HCT116 (cell line): Measurements from ENCODE around the gene L1CAM. TPM values are rescaled to one million over a fixed set of nuclear protein-coding genes. Genes with fewer than 3 reads are reported as not detected.
A peak's percentile ranks its signal among the peaks of the same experiment; 100 is the strongest.

ENCODE experiments used
- ATAC-seq: fragments of 200-7000 bp; cut with Tn5 transposase; 2 replicates; pipeline ENCODE4 v1.9.1; 2020; ENCODE audit warnings: mild to moderate bottlenecking, moderate library complexity
- BruUV-seq: library from RNA; stranded (reverse); fragments of 400-500 nt; replicated peaks from 2 replicates; lab custom pipeline; 2021; lab: Mats Ljungman, UMichigan
- CTCF ChIA-PET: fragments of 300-600 bp; sonication (Branson Sonifier 250); formaldehyde crosslinking; loops from one replicate; lab custom pipeline; 2021; ENCODE audit warnings: antibody characterized with exemption; lab: Charles Lee
- POLR2A ChIA-PET: fragments of 300-600, 350-600 bp; sonication (Branson Sonifier 250); formaldehyde crosslinking; loops from one replicate; lab custom pipeline; 2021; ENCODE audit warnings: antibody characterized with exemption; lab: Charles Lee
- RAD21 ChIA-PET, 2 experiments: fragments of 300-600 bp; sonication (Branson Sonifier 250); formaldehyde crosslinking; loops; one replicate each; lab custom pipeline; 2023; ENCODE audit warnings: low total read pairs in 2 of 2; ENCODE audit not compliant: uncharacterized antibody in 2 of 2, unreplicated experiment in 2 of 2, low non-redundant PET in 1 of 2; lab: Charles Lee
- DNase-seq: peaks from one replicate; pipeline ENCODE4 v3.0.0-alpha.2; 2010; ENCODE audit warnings: low read depth, low spot score
- H2AFZ ChIP-seq: fragments of 200-600 bp; shearing (Covaris generic), sonication (generic); 2 replicates; pipeline ENCODE4 v1.6.1; 2017; ENCODE audit warnings: low read depth, mixed run types, mixed read lengths, antibody characterized with exemption, low read length; ENCODE audit not compliant: poor library complexity, severe bottlenecking
- H3K27ac ChIP-seq: 2 replicates; pipeline ENCODE4 v1.5.1; 2012; ENCODE audit warnings: low read depth, low read length
- H3K27me3 ChIP-seq: fragments of 200-600 bp; sonication (generic); 2 replicates; pipeline ENCODE4 v1.6.1; 2016; ENCODE audit warnings: mixed run types, low read length, mixed read lengths; ENCODE audit not compliant: insufficient read depth
- H3K36me3 ChIP-seq, 2 experiments: fragments of 200-500 bp in 1 of 2; fragments of 200-600 bp in 1 of 2; sonication (Bioruptor generic) in 1 of 2; sonication (generic) in 1 of 2; 2 replicates each; pipeline versions ENCODE4 v1.5.1 to v1.6.1; 2014 to 2016; ENCODE audit warnings: low read length in 2 of 2, inconsistent platforms in 1 of 2, mixed read lengths in 1 of 2, mixed run types in 1 of 2; ENCODE audit not compliant: insufficient read depth in 2 of 2, control insufficient read depth in 1 of 2
- H3K4me1 ChIP-seq, 2 experiments: fragments of 200-600 bp in 1 of 2; sonication (generic) in 1 of 2; 2 replicates each; pipeline versions ENCODE4 v1.5.1 to v1.6.1; 2012 to 2017; ENCODE audit warnings: low read length in 2 of 2, inconsistent platforms in 1 of 2, mild to moderate bottlenecking in 1 of 2, mixed read lengths in 1 of 2, mixed run types in 1 of 2, moderate library complexity in 1 of 2; ENCODE audit not compliant: insufficient read depth in 2 of 2, control insufficient read depth in 1 of 2
- H3K4me2 ChIP-seq: fragments of 200-600 bp; sonication (generic); 2 replicates; pipeline ENCODE4 v1.6.1; 2017; ENCODE audit warnings: mixed run types, low read length, mixed read lengths
- H3K4me3 ChIP-seq, 2 experiments: fragments of 200-600 bp in 1 of 2; sonication (generic) in 1 of 2; replicated peaks in 1 of 2; 2 replicates each; pipeline ENCODE4 v1.5.1; 2011 to 2016; ENCODE audit warnings: low read length in 2 of 2, control low read depth in 1 of 2, low read depth in 1 of 2, mild to moderate bottlenecking in 1 of 2, mixed read lengths in 1 of 2, mixed run types in 1 of 2
- H3K79me2 ChIP-seq: fragments of 200-600 bp; sonication (generic); 2 replicates; pipeline ENCODE4 v1.6.1; 2017; ENCODE audit warnings: mild to moderate bottlenecking, mixed run types, low read length, moderate library complexity, mixed read lengths; ENCODE audit not compliant: insufficient read depth
- H3K9ac ChIP-seq: fragments of 200-600 bp; sonication (generic); 2 replicates; pipeline ENCODE4 v1.6.1; 2016; ENCODE audit warnings: low read length, mixed read lengths
- H3K9me2 ChIP-seq: fragments of 200-600 bp; sonication (generic), shearing (Covaris generic); 2 replicates; pipeline ENCODE4 v1.6.1; 2017; ENCODE audit warnings: mixed run types, mild to moderate bottlenecking, moderate library complexity; ENCODE audit not compliant: insufficient read depth
- H3K9me3 ChIP-seq, 2 experiments: fragments of 200-500 bp in 1 of 2; fragments of 200-600 bp in 1 of 2; sonication (Bioruptor generic) in 1 of 2; sonication (generic) in 1 of 2; 2 replicates each; pipeline ENCODE4 v1.6.1; 2014 to 2017; ENCODE audit warnings: low read length in 2 of 2, mixed read lengths in 2 of 2, inconsistent platforms in 1 of 2, low read depth in 1 of 2, mild to moderate bottlenecking in 1 of 2, mixed run types in 1 of 2, moderate library complexity in 1 of 2; ENCODE audit not compliant: control insufficient read depth in 1 of 2, insufficient read depth in 1 of 2
- H4K20me1 ChIP-seq: fragments of 200-600 bp; sonication (generic), shearing (Covaris generic); 2 replicates; pipeline ENCODE4 v1.6.1; 2017; ENCODE audit warnings: mixed run types, mild to moderate bottlenecking, moderate library complexity; ENCODE audit not compliant: insufficient read depth
- CBX3 ChIP-seq: IDR thresholded peaks from 2 replicates; pipeline ENCODE4 v1.6.1; 2012; ENCODE audit warnings: low read depth
- CEBPB ChIP-seq: IDR thresholded peaks from 2 replicates; pipeline ENCODE4 v1.6.1; 2012; ENCODE audit warnings: low read depth
- EZH2 ChIP-seq: fragments of 200-600 bp; sonication (generic); IDR thresholded peaks from 2 replicates; pipeline ENCODE4 v1.6.1; 2017; ENCODE audit warnings: antibody characterized with exemption, mixed run types
- EZH2phosphoT487 ChIP-seq: fragments of 200-600 bp; IDR thresholded peaks from 2 replicates; pipeline ENCODE4 v1.6.1; 2018; ENCODE audit warnings: antibody characterized with exemption, borderline replicate concordance
- FOSL1 ChIP-seq: IDR thresholded peaks from 2 replicates; pipeline ENCODE4 v1.6.1; 2012; ENCODE audit warnings: low read depth
- JUND ChIP-seq: IDR thresholded peaks from 2 replicates; pipeline ENCODE4 v1.6.1; 2012
- POLR2A ChIP-seq: IDR thresholded peaks from 2 replicates; pipeline ENCODE4 v1.7.0; 2011; ENCODE audit warnings: borderline replicate concordance; ENCODE audit not compliant: insufficient read depth, insufficient read length; ENCODE audit errors: extremely low read depth
- POLR2AphosphoS5 ChIP-seq: IDR thresholded peaks from 2 replicates; pipeline ENCODE4 v1.6.1; 2011; ENCODE audit warnings: mild to moderate bottlenecking, low read depth, low read length, moderate library complexity
- RAD21 ChIP-seq: IDR thresholded peaks from 2 replicates; pipeline ENCODE4 v1.6.1; 2012; ENCODE audit warnings: low read depth, mild to moderate bottlenecking
- SIN3A ChIP-seq: IDR thresholded peaks from 2 replicates; pipeline ENCODE4 v1.6.1; 2012; ENCODE audit warnings: low read depth
- SP1 ChIP-seq: IDR thresholded peaks from 2 replicates; pipeline ENCODE4 v1.6.1; 2012; ENCODE audit warnings: low read depth
- SRF ChIP-seq: IDR thresholded peaks from 2 replicates; pipeline ENCODE4 v1.6.1; 2012; ENCODE audit warnings: low read depth
- TCF7L2 ChIP-seq: IDR thresholded peaks from 2 replicates; pipeline ENCODE4 v1.7.0; 2011; ENCODE audit warnings: borderline replicate concordance, inconsistent platforms; ENCODE audit not compliant: insufficient read depth, insufficient read length; ENCODE audit errors: extremely low read depth
- YY1 ChIP-seq: IDR thresholded peaks from 2 replicates; pipeline ENCODE4 v1.6.1; 2011; ENCODE audit warnings: low read length, low read depth, moderate library complexity, mild to moderate bottlenecking; ENCODE audit not compliant: insufficient replicate concordance; ENCODE audit errors: extremely low read depth
- ZFX ChIP-seq: fragments of 450-650 bp; IDR thresholded peaks from 2 replicates; pipeline ENCODE4 v1.6.1; 2017
- intact Hi-C: fragments of 100-400 bp; cut with micrococcal nuclease; formaldehyde crosslinking; loops from 2 replicates; pipeline ENCODE4 v1.10.0; 2022
- total RNA-seq: library from RNA; stranded (reverse); gene quantifications from one replicate; pipeline ENCODE4 v1.2.1, GENCODE V29; 2021; ENCODE audit not compliant: unreplicated experiment
- TF ChIP-seq, protein P1 (sequence below): IDR thresholded peaks from 2 replicates; pipeline ENCODE4 v1.6.1; 2012
- TF ChIP-seq, protein P2 (sequence below): IDR thresholded peaks from 2 replicates; pipeline ENCODE4 v1.6.1; 2011; ENCODE audit warnings: mild to moderate bottlenecking, low read length, moderate library complexity; ENCODE audit not compliant: insufficient replicate concordance; ENCODE audit errors: extremely low read depth
- TF ChIP-seq, protein P3 (sequence below): IDR thresholded peaks from 2 replicates; pipeline ENCODE4 v1.6.1; 2012

Gene L1CAM
- total RNA-seq, 1 experiment from 2014 or later: 14.8 TPM

DNA sequence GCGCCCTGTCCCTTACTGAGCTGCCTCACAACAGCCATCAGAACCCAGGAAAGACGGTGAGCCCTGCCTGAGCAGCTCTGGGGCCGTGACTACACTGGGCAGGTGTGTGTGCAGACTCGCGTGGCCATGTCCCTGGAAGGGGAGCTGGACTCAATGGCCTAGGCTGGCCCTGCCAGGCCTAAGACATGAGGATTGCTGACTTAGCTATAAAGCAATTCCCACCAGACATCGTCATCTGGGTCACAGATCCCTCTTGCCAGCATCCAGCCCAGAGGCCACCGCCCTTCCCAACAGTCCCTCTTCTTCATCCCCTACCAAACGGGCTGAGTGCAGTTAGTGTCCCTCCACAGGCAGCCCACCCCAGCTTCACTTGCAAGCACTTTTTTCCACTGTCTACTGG is 45.2 kb upstream of the L1CAM start:
- Histone ChIP-seq H3K27ac (no peak overlapping the region), H3K27me3 (no peaks in the 10 kb centered on the region), H3K4me1 (peaks cover 16 to 38% of the 10 kb centered on the region in 2 experiments), H2AFZ (no peak overlapping the region), H3K4me3 (no peak overlapping the region), H3K9me3 (no peaks in the 10 kb centered on the region), H4K20me1 (no peaks in the 10 kb centered on the region), H3K9me2 (no peaks in the 10 kb centered on the region), H3K79me2 (peaks cover 30% of the 10 kb centered on the region), H3K4me2 (no peak overlapping the region), H3K36me3 (peaks cover 0 to 5% of the 10 kb centered on the region in 2 experiments; a peak in 2 of 4 replicates), H3K9ac (no peak overlapping the region)
- ATAC-seq (no peak), DNase-seq (no peak)
- TF ChIP-seq, protein P1, sequence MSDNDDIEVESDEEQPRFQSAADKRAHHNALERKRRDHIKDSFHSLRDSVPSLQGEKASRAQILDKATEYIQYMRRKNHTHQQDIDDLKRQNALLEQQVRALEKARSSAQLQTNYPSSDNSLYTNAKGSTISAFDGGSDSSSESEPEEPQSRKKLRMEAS: no peak
- TF ChIP-seq EZH2phosphoT487 (no peak), ZFX (no peak), SRF (no peak)
- CTCF ChIA-PET: no interaction called here
- POLR2A ChIA-PET: no interaction called here
- no TSS peak for BruUV-seq
- RAD21 ChIA-PET: no interaction called here
- intact Hi-C loops: no loop called here

DNA sequence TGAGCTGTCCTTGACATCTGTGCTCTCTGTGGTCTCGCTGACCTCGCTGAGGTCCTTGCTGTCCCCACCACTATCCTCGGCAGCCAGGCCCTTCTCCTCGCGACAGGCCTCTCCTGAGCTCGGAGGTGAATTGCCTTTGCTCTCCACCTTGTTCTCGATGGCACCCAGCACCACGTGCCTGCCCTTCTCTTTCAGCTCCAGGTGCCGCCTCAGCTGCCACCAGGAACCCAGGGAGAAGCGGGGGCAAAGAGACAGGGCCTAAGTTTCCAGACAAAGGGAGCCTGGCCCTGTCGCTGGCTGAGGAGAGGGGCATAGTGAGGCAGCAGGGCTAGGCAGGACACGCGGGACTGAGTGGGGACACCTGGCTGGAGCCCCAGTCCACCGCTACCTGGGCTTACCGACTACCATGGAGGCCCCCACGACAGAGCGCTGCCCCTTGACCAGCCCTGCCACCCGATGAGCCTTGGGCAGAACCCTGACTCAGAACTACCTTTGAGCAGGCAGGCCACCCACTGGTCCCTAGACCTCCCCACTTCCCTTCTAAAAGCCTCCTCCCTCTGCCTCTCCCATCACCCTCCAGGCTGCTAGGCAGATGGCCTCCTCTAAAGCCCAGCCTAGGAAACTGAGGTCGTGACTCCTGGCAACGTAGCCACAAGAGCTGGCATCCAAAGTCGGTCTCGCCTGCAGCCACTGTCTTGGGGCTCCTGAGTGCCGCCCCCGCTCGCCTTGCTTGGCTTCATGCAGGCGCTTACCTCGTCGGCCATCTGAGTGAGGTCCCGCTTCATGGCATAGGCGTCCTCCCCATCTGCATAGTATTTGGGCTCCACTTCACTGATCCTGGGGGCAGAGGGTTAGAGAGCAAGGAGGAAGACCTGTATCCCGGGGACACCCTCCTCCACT is 44.3 kb upstream of the L1CAM start:
- Histone ChIP-seq H3K9me3 (no peaks in the 10 kb centered on the region), H4K20me1 (no peaks in the 10 kb centered on the region), H3K27ac (peak overlapping the region; percentile 62), H3K36me3 (peaks cover 0 to 5% of the 10 kb centered on the region in 2 experiments; a peak in 2 of 4 replicates), H2AFZ (no peak overlapping the region), H3K4me3 (no peak overlapping the region), H3K4me2 (no peak overlapping the region), H3K27me3 (no peaks in the 10 kb centered on the region), H3K9me2 (no peaks in the 10 kb centered on the region), H3K9ac (no peak overlapping the region), H3K4me1 (peaks cover 16 to 35% of the 10 kb centered on the region in 2 experiments), H3K79me2 (peaks cover 36% of the 10 kb centered on the region)
- CTCF ChIA-PET: interaction anchor here (1.4 kb wide), 1 partner anchor 17 kb away, joined by 3 read pairs; no protein-coding TSS in a partner anchor
- ATAC-seq (no peak), DNase-seq (no peak)
- RAD21 ChIA-PET: no interaction called here
- no TSS peak for BruUV-seq
- intact Hi-C loops: no loop called here
- POLR2A ChIA-PET: no interaction called here
- TF ChIP-seq RAD21 (no peak), EZH2phosphoT487 (no peak), CEBPB (no peak), CBX3 (no peak), POLR2AphosphoS5 (no peak), SP1 (no peak), JUND (no peak), FOSL1 (no peak), YY1 (no peak), SRF (no peak), ZFX (no peak), SIN3A (no peak), EZH2 (no peak), POLR2A (no peak), TCF7L2 (no peak)
- TF ChIP-seq, protein P1: no peak
- TF ChIP-seq, protein P2, sequence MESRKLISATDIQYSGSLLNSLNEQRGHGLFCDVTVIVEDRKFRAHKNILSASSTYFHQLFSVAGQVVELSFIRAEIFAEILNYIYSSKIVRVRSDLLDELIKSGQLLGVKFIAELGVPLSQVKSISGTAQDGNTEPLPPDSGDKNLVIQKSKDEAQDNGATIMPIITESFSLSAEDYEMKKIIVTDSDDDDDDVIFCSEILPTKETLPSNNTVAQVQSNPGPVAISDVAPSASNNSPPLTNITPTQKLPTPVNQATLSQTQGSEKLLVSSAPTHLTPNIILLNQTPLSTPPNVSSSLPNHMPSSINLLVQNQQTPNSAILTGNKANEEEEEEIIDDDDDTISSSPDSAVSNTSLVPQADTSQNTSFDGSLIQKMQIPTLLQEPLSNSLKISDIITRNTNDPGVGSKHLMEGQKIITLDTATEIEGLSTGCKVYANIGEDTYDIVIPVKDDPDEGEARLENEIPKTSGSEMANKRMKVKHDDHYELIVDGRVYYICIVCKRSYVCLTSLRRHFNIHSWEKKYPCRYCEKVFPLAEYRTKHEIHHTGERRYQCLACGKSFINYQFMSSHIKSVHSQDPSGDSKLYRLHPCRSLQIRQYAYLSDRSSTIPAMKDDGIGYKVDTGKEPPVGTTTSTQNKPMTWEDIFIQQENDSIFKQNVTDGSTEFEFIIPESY: no peak
- TF ChIP-seq, protein P3, sequence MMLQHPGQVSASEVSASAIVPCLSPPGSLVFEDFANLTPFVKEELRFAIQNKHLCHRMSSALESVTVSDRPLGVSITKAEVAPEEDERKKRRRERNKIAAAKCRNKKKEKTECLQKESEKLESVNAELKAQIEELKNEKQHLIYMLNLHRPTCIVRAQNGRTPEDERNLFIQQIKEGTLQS: no peak
